ENCODE measurements around the gene TNFAIP2.
"Not testable (repeated sequence)": the region's sequence is repeated elsewhere in the genome, so short reads cannot be mapped to it uniquely, and the experiment has no call there.

TNFAIP2 gene

GRCh38 chr14:103110681-103111231 is 12.5 kb upstream of the TNFAIP2 start:
- Histone ChIP-seq H3K4me3 (no peak overlapping the region), H3K27ac (no peak overlapping the region)
- DNase-seq (ENCODE audit: low spot score) = no peak
- TF ChIP-seq CTCF (IDR thresholded peaks at IDR 0.05) = no peak

GRCh38 chr14:103111232-103111868 is 11.9 kb upstream of the TNFAIP2 start:
- no peak overlapping the region for H3K27ac ChIP-seq
- TF ChIP-seq CTCF (IDR thresholded peaks at IDR 0.05) = no peak
- DNase-seq (ENCODE audit: low spot score) = no peak

GRCh38 chr14:103112400-103113243 is 10.6 kb upstream of the TNFAIP2 start:
- Histone ChIP-seq H3K4me3 (no peak overlapping the region), H3K27ac (no peak overlapping the region)
- DNase-seq (ENCODE audit: low spot score) = no peak
- TF ChIP-seq CTCF (IDR thresholded peaks at IDR 0.05) = no peak

More at GRCh38 chr14:103111232-103111868, 11.9 kb upstream of the TNFAIP2 start:
- no peak overlapping the region for H3K4me3 ChIP-seq

- Histone ChIP-seq H3K27ac (no peak overlapping the region), H3K4me3 (no peak overlapping the region)
- no peak for TF ChIP-seq CTCF (IDR thresholded peaks at IDR 0.05)
- DNase-seq (ENCODE audit: low spot score) = no peak
Measured at GRCh38 chr14:103113303-103113702, 10.0 kb upstream of the TNFAIP2 start.

GRCh38 chr14:103113774-103114173 is 9.5 kb upstream of the TNFAIP2 start:
- H3K27ac ChIP-seq = no peak overlapping the region
- no peak overlapping the region for H3K4me3 ChIP-seq
- TF ChIP-seq CTCF (IDR thresholded peaks at IDR 0.05) = no peak
- no peak for DNase-seq (ENCODE audit: low spot score)

GRCh38 chr14:103115086-103115679 is 8.1 kb upstream of the TNFAIP2 start:
- H3K27ac ChIP-seq = peak overlapping the region in 1 of 2 donors; percentile 60
- peak overlapping the region; percentile 51 for H3K4me3 ChIP-seq
- not testable (repeated sequence) for DNase-seq (ENCODE audit: low spot score)

GRCh38 chr14:103115845-103116572 is 7.3 kb upstream of the TNFAIP2 start:
- no peak for TF ChIP-seq CTCF (IDR thresholded peaks at IDR 0.05)
- H3K4me3 ChIP-seq = no peak overlapping the region
- H3K27ac ChIP-seq = no peak overlapping the region
- DNase-seq (ENCODE audit: low spot score) = no peak
